Activated CD4-positive, alpha-beta T cell treated with anti-CD3 and anti-CD28 coated beads for 48 hours (primary cell): ENCODE measurements around the gene UXT.
"Not testable (repeated sequence)": the region's sequence is repeated elsewhere in the genome, so short reads cannot be mapped to it uniquely, and the experiment has no call there.

ENCODE experiments used
- DNase-seq: peaks from one replicate; pipeline ENCODE4 v3.0.0-alpha.2; 2020

UXT gene

DNA sequence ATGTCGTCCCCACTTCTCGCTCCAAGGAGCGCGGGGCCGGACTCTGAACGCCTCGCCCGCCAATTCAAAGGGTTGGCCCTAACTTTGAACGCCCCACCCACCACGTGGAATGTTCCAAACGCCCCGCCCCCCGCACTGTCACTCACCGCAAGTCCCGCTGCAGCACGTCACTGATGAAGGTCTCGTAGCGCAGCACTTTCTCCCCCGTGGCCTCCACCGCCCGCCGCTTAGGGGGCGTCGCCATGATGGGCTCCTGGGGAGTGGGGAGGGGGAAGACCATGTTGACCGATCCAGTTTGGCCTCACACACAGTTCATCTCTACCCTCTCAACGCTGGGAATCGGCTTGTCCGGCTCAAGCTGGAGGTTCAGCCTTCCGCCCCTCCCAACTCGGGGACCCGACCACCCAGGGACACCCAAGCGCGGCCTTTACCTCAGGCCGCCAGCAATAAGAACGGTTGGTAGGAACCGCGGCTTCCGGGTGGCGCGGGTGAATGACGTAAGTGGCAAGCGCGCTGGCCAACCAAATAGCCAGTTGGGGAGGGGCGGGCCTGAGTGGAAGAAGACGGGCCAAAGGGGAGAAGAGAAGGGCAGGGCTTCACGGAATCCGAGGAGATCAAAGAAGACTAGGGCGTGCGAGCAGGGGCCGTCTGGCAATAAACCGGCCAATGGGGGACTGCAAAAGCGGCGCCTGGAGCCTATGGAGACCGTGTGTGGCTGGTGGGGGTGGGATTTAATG, at the start of gene UXT:
UXT (minus strand) TSS at position 497 of the 737 bp plus-strand sequence; CDS start at position 244, 253 bp downstream.
- peak; percentile 96 for DNase-seq

DNA sequence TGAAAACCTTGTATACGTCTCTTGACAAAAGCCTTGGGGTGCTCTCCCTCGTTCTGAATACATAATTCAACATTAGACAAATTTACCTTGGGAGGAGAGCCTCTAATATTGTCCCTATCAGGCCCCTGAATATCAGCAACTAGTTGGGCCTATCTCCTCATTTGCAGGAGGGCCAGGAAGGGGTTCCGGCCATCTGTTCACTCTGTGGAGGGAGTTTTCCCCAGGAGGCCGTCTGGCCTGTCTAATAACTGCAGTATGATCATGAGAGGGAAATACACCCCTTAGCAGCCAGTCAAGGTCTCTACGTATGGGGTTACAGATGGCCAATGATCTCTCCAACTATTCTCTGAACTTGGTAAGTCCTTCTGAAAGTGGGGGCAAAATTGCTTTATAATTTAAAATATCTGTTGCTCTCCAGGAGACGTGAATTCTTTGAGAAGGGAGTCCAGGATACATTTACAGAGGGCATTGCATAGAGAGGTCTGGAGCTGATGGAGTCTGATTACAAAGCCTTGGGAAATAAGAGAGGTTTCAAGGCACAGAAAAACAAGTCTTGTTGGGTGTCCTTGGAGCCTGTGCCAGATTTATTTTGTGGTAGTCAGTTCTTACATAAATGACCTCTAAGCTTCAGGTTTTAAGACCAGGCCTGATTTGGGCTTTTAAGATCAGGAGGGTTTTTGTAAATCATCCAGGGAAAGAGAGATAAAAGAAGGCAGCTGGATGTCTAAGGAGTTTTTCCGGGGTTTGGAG, 48.2 kb upstream of the UXT start:
- DNase-seq: no peak

DNA sequence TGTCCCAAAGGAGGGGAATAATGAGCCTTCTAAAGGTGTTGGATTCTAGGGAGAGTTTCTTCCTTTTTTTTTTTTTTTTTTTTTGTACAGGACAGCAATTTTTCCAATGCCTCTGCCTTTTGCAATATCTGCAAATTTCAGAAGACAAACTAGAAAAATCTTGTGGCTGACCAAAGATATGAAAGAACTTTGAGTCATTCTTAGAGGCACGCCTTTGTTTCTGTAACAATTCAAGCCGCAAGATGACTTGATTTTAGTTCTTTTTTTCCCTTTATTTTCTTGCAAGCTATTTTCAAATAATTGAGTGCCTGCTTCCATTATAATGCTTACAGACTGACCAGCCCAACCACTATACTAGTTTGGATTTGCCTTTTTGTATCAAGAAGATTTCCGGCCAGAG, 47.6 kb upstream of the UXT start:
- DNase-seq: no peak

DNA sequence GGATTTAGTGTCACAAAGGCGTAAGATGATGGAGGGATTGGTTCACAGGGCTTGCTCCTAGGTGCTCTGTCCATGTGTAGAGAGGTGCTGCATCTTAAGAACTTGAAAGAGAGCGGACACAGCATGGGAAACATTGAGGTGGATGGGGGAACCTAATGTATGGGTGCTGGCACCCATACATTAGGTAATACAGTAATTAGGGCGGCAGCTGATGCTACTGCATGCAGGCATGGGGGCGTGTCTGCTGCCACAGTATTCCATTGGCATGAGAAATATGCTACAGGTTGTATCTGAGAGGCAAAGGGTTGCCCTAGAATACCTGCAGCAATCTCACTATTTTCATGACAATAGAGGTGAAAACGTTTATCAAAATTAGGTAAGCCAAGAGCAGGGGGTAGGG, 45.8 kb upstream of the UXT start:
- no peak for DNase-seq

GRCh38 chrX:47697181-47697580, 38.2 kb upstream of the UXT start:
- no peak for DNase-seq

DNA sequence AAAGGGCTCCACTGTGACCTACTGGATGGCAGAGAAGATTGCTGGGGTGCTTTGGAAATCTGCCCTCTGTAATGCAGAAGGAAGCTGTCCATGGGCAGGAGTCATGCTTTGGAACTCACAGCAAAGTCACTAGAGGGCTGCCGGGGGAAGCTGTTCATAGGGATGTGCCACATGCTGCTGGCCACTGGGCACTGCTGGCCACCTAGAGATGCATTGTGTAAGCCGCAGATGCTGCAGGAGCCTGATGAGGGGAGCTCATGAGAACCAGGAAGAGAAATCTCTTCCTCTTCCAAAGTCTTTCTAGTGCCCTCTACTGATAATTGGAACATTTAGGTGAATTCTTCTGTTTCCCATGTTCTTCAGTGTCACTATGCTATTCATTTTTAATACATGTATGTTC, 31.2 kb upstream of the UXT start:
- no peak for DNase-seq

DNA sequence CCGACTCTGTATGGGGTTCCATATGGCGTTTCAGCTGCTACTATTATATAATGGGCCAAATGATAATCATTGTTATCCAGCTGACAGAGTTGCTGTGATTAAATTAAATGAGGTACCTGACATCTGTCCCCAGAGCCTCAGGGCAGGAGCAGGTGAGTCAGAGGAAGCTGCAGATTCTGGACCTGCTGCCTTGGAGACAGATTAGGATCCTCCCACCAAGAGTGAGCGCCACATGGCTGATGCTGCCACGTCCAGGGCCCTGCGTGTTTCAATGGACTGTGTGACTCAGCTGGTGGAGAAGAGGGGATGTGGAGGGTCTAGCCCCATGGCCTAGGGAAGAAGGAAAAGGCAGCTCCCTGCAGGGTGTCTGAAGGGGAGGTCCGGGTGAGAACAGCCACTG, 28.3 kb upstream of the UXT start:
- DNase-seq: no peak

DNA sequence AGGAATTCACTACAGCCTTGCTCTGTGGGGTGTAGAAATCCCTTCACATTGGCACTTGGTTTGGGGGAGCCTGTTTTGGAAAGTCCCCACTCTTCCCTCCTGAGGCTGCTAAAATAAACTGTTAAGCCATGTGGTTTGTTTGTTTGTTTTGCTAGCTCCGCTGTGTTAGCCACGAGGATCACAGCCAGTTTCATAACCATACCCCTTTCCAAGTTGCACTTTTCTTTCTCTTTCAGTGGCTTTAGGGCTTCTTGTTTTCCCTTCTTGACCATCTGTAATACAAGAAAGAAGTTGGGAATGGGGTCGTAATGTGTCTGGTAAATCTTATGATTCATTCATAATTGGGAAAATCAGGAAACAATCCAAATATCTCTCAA, 24.8 kb upstream of the UXT start:
- no peak for DNase-seq

DNA sequence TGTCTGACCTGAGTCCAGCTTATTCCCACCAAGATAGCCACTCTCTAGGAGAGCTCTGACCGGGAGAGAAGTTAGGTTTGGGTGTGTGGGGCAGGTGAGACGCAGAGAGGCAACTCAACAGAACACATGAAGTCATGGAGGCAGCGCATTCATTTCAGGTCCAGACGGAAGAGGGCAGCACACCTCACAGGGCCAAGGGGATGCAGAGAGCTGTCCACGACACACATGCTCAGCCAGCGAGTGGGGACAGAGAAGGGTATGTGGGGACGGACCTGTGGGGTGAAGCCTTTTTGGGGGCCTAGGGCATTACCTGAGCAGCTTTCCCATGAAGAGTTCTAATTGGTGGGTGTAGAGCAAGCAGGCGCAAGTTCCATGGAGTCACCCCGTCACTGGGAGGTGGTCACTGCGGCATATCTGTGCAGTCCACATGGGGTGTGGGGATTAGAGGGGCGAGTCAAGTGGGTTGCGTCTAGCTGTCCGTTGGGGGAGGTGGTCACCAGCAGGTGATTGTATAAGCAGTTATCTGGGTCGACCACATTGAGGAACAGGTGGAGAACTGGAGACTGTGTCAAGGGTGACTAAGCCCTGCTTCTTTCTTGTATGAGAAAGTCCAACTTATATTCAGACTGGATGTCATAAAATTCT, 24.3 kb upstream of the UXT start:
- DNase-seq: no peak

DNA sequence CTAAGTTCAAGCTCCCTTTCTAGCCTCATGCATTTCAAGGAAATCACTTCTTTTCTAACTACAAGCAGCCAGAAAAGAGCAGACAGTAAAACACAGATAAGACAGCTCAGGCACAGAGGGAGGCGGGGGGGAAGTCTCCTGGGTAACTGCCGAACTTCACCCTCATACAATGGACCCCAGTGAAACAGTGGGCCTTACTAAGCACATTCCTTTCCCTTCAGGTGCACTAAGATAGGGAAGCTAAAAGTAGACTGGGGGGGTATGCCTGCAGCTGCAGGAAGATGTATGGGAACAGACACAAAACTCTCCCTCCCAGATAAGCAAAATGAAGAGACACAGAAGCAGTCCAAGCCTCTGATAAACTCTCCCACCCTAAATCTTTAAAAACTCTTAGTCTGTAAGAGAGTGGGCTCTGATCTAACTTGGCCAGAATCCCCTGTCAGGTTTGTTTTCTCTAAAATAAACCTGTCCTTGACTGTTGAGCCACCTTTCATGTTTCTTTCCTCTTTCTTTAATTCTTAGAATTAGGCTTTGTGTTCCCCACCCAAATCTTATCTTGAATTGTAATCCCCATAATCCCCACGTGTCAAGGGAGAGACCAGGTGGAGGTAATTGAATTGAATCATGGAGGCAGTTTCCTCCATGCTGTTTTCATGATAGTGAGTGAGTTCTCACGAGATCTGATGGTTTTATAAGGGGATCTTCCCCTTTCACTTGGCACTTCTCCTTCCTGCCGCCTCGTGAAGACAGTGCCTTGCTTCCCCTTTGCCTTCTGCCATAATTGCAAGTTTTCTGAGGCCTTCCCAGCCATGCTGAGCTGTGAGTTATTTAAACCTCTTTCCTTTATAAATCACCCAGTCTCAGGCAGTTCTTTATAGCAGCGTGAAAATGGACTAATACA, 17.2 kb upstream of the UXT start:
- DNase-seq: not testable (repeated sequence)

DNA sequence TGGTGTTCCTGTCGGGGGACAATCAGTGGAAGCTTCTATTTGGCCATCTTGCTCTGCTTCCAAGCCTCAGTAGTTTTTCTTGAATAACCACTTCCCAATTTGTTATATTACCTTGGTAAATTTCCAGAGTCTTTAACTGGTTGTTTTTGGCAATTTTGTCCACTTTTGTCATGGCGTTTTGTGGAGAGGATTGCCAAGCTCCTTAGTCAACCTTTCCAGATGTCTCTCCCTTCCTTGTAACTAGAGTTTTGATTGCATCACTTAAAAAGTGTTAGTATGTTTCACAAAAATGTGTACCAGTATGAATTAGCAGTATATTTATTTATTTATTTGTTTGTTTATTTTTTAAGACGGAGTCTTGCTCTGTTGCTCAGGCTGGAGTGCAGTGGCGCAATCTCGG, 15.8 kb upstream of the UXT start:
- no peak for DNase-seq

GRCh38 chrX:47665797-47666196, 6.8 kb upstream of the UXT start:
- not testable (repeated sequence) for DNase-seq

DNA sequence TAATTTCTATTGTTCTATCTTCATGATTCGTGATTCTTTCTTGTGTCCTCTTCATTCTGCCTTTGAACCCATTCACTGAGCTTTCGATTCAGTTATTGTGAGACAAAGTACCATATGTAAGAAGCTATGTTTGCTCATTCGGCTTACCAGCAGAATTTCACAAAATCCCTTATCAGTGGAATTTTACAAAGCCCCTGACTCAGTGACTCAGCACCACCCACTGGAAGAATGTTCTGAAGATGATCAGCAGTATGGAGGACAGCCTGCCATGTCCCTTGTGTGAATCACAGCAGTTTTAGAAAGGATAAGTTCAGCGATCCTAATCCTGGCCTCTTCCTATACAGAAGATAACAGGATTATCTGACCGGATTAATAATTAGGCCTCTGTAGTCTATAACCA, 5.8 kb upstream of the UXT start:
- peak; percentile 11 for DNase-seq

DNA sequence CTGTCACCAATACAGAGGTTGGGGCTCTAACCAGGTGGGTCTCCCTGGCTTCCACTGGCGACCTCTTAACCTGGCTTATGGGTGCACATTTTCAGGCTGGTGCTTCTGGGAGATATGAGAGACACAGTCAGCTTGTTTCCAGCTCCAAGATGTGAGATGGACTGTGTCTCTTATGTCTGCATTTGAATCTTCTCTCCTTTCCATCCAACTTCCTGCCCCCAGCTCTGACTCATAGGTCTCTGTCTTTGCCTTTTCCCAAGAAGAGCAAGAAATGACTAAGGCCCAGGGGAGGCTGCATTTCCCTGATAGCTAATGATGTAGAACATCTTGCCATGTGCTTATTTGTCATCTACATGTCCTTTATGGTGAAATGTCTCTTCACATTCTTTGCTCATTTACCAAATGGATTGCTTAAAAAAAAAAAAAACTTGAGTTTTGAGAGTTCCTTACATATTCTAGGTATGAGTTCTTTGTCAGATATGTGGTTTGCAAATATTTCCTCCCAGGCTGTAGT, 3.2 kb upstream of the UXT start:
- peak; percentile 77 for DNase-seq

DNA sequence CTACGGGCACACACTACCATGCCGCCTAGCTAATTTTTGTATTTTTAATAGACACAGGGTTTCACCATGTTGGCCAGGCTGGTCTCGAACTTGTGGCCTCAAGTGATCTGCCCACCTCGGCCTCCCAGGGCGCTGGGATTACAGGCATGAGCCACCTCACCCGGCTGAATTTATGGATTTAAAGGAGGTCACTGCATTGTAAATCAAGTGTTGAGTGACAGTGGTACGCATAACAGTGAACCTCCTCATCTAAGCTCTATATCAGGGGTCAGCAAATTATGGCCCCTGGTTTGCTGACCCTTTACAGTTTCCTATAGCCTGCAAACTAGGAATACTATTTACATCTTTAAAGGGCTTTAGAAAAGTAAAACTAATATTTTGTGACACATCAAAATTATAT, 2.6 kb upstream of the UXT start:
- no peak for DNase-seq

DNA sequence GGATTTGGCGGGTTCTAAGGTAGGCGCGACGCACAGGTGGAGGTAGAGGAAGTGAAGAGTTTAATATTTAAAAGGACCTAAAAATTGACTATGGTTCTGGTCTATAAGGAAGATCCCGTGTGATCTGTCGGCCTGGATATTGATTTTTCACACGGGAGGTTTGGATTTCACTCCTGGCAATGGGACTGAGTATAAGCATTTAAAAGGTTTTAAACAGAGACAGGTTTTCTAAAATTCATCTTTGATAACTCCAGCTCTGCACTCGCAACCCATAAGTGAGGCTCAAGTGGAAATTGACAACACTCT, 394 bp upstream of the UXT start:
- DNase-seq: no peak

GRCh38 chrX:47658301-47658683, 688 bp downstream of the UXT start:
- DNase-seq: no peak

DNA sequence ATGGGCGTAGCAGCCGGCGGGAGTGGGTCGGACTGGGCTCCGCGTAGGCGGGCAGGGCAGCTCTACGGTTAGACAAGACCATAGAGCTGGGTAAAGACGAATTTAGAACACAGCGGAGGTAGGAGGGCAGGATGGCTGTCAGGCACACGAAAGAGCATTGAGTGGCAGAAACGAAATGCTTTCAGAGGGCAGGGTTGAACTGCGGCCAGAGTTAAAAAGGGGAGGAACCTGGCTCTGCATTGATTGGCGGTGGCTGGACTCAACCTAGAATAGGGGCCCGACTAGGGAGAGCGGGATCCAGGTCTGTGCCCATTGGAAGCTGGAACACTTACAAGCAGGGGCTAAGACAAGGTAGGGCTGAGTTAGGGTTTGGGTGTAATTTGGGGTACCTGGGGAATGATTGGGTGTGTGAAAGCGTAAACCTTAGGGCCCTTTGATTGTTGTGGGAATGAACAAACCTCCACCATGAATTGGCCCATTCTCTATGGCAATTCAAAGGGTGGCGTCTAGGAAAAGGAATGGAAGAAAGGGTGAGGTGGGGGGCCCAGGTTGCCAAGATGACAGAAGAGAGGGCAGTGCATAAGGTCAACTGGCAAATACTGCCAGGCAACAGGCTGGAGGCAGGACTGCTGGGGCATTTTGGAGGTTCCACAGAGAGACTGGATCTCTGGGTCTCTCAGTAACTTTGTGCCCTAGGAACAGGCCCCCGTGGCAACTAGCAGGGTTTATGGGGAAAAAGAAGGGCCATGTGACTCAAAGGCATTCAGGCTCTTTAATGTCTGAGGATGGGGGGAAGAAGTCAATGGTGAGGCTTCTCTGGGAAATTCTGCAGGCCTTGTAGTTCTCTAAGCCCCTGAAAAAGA, 7.7 kb downstream of the UXT start:
- DNase-seq: no peak

- peak; percentile 91 for DNase-seq
Measured at GRCh38 chrX:47650164-47651042, 8.6 kb downstream of the UXT start, which contains the start of gene ELK1. Gene ELK1, minus strand, starts transcription at chrX:47650563. Its CDS starts 9,122 bp downstream, at chrX:47641441.

DNA sequence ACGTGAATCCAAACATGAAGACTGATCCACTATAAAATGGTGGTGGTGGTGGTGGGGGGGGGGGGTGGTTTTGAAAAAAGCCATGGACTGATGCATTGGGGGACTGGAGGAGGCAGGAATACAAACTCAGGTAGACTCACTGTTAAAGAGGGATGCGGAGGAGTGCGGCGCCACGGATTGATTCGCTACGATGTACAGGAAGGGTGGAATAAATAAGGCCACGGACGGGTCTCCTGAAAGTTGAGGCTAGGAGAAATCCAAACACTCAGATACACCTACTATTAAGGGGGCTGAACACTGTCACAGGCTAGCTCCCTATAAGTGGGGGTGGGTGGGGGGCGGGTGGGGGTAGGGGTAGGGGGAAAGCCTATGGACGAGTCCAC, 9.2 kb downstream of the UXT start:
- DNase-seq: no peak

- no peak for DNase-seq
Measured at GRCh38 chrX:47649271-47649670, 9.7 kb downstream of the UXT start.
